ENCODE measurements around the gene SUN1.
A peak's percentile ranks its signal among the peaks of the same experiment; 100 is the strongest.
"Not testable (repeated sequence)": the region's sequence is repeated elsewhere in the genome, so short reads cannot be mapped to it uniquely, and the experiment has no call there.

The SUN1 gene

DNA sequence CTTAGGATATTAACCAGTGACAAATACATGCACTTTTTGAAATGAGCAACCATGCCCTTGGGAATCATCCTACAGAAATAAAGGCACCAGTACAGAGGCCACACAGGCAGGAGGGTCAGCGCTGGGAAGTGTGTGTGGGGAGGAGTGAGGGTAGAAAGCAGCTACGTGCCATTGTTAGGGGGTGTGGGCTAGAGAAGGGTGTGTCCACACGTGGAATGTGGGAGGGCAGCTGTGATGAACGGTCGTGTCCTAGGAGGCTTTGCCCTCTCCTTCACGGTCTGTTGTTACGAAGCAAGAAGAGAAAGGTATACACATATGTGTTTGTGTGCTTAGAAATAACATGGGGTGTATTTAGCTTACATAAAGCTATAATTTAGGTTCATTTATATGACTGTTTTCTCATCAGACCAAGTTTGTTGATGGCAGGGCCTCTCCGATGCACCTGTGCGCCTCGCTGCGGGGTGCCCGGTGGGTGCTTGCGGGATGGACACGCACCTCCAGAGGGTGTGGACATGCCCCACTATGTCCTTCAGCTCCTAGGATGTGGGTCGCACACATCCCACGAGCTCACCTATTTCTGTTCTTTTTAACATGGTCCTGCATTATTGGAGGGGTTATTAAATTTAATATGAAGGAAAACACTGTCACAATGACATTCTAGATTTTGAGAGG, 27.2 kb downstream of the SUN1 start:
- no peak for DNase-seq

DNA sequence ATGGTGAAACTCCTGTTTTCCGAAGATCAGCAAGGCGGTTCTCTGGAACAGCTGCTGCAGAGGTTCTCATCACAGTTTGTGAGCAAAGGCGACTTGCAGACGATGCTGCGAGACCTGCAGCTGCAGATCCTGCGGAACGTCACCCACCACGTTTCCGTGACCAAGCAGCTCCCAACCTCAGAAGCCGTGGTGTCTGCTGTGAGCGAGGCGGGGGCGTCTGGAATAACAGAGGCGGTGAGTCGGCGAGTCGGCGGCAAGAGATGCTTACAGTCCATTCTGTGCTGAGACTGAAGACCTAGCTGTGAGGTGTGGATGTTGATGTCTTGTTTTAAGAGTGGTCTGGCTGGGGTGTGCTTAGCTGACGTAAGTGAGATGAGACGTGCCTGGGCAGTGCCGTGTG, 27.9 kb downstream of the SUN1 start:
- DNase-seq, result no peak

DNA sequence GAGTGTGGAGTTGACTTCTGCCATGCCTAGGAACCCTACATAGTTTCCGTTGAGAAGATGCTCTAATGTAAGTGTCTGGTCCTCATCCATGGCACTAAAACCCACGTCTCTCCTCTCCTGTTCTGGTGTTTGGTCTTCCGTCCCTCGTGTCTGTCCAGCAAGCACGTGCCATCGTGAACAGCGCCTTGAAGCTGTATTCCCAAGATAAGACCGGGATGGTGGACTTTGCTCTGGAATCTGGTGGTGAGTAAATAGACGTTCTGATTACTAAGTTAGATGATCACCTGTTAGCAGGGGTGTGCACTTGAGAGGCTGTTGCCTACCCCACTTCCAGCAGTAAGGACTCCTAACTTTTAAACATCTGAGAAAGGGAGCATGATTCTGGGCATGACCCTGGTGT, 28.9 kb downstream of the SUN1 start:
- DNase-seq, result no peak

DNA sequence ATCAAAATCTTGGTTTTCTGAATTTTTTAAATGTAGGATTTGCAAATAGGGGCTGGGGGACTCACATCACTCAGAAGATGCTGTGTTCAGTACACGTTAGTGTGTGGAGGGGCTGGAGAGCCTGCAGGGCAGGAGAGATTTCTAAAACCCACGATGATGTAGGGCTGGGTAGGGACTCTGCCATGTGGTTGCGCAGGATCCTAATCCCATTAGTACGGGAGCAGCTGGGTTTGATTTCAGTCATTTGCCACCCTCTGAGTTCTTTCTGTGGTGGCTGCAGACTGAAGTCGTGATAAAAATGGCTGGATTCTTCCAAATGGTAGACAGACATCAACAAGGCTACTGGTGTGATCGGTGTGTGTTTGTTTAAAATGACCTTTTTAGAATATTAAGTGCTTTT, 29.9 kb downstream of the SUN1 start:
- no peak for DNase-seq

DNA sequence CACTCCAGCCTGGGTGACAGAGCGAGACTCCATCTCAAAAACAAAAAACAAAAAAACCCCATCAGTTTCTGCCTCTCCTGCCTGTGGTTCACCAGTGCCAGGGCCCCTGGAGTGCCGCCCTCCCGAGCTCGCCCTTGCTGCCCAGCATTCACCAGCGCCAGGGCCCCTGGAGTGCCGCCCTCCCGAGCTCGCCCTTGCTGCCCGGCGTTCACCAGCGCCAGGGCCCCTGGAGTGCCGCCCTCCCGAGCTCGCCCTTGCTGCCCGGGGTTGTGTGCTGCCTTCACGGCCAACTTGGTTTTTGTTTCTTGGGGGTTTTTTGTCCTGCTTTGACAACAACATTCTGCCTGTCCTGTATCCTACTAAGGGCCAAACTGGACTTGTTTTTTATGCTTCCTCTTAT, 30.8 kb downstream of the SUN1 start:
- DNase-seq, result no peak

DNA sequence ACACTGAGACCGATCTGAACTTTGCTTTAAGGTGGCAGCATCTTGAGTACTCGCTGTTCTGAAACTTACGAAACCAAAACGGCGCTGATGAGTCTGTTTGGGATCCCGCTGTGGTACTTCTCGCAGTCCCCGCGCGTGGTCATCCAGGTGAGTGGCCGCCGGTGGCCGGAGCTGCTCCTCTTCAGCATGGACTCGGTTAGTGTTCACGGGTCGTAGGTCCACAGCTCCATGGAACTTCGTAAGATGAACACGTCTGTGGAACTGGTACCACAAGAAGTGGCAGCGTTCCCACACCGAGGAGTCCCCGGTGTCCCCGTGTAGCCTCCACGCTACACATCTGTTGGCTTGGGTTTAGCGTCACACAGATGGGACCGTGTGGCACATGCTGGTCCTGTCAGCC, 33.6 kb downstream of the SUN1 start:
- no peak for DNase-seq

DNA sequence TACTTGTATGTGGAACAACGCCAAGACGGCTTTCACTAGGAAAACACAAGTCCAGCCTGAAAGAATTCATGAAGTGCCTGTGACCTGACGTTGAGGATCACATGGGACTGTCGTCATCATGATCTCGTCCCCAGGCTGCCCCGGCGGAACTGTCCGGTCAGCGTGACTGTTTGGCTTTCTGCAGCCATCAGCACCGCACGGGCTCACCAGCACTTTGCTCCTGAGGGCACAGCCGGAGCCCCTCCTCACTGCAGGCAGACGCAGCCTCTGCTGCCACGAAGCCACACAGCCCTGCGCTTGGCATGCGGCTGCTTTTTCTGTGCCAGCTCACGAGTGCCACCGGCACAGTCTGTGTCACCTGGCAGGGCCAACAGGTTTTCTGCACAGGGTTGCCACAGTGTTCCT, 34.7 kb downstream of the SUN1 start:
- no peak for DNase-seq

DNA sequence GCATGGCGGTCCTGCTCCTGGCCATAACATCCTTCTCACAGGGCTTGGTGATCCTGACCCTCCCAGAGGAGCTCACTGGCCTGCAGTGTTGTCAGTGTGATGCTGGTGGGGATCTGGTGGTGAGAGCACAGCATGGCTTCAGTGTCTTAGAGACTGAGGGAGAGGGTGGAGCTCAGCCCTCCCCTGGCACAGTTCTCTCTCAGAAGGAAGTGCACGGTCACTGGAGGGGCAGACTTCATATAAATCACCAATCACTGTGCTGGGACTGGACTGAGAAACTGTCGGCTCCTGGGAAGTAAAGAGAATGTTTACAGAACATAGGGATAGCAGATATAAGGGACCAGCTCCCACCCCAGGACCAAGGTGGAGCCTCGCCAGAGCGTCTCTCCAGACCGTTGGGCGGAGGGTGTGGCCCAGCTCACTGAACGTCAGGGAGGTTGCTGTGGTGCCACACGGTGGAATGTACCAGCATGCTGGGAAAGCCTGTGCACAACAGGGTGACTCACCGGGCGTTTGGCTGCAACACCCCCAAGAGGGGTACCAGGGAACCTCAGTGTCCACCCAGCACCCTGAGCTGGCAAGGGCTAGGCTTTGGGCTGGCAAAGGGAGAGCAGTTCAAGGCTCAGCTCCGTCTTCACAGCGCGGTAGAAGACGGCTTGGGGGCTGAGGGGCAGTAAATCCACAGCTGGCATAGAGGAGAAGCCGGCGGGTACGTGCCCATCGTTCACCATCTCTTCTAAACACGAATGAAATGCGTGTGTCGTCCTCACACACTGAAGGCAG, 35.3 kb downstream of the SUN1 start:
- no peak for DNase-seq

DNA sequence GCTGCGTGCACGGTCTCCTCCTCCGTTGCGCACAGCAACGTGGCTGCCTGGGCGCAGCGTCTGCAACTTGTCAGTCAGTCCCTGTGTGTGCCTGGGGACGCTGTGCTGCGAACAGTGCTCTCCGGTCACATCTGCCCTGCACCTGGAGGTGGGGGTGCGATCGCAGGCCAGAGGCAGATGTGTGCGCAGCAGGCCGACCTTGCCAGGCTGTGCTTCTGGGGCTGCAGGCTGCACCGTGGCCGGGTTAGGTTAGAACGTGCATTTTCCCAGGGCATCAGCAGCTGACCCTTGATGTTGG, 35.9 kb downstream of the SUN1 start:
- DNase-seq, result no peak

DNA sequence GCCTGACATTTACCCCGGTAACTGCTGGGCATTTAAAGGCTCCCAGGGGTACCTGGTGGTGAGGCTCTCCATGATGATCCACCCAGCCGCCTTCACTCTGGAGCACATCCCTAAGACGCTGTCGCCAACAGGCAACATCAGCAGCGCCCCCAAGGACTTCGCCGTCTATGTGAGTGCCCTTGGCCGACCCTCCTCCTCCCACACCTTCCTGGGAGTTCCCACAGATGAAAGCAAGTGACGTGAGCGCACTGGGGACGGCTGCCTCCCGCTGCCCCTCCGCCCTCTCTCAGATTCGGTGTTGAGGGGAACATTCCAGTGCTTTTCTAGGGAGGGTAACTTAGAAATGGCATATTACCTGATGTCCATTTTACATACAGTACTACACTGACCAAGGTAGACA, 37.1 kb downstream of the SUN1 start:
- DNase-seq, result no peak

DNA sequence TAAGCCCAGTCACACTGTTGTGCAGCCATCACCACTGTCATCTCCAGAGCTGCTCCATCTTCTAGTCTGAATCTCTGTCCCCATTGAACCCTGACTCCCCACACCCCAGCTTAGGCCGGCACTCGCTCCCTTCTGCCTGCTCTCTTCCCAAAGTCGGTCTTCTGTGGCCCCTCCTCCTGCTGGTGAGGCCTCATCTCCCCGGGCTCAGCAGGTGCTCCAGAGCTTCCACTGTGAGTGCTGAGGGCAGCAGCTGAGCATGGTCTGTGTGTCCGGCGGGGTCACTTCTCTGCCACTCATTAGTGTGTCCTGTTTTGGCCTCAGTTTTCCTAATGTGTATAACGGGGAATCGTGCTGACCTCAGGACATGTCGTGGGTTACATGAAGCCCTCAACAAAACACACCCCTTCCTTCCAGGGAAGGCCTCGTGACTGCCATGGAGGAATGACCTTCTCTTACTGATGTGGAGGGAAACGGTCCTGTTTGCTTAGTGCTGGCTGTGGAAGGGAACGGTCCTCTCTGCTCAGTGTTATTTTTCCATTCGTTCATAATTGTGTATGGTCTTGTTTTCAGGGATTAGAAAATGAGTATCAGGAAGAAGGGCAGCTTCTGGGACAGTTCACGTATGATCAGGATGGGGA, 39.7 kb downstream of the SUN1 start:
- no peak for DNase-seq

DNA sequence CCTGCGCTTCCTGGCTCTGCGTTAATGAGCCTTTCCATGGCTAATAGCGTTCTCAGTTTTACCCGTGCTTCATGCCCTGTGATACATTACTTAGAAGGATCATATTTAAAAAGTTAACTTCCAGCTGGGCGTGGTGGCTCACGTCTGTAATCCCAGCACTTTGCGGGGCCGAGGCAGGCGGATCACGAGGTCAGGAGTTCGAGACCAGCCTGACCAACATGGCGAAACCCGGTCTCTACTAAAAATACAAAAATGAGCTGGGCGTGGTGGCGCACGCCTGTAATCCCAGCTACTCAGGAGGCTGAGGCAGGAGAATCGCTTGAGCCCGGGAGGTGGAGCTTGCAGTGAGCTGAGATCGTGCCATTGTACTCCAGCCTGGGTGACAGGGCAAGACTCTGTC, 40.4 kb downstream of the SUN1 start:
- not testable (repeated sequence) for DNase-seq

DNA sequence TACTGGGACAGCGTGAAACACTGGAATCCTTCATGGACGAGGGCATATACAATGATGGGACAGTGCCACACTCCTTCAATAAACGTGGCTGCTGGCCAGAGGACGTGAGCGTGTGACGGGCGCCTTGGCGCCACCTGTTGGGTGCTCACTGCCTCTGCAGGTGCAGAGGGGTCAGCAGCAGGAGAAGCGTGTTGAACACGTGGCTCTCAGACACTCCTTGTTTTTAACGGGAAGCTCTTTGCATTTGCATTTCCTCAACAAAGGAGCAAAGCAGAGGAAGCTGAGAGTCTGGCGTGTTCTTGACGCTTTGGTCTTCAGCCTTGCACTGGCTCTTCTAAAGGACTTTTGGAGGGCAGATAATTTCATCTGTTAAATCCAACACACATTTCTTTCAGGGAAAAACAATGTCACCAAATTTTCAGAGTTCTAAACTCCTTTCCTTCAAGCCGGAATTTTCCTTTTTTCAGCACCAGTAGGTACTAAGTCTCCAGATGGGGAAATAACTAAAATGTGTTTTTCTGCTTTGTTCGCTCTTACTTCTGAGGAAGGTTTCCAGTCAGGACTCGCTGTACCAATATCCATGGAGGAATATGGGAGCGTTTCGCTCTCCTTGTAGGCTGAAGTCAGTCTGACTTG, 41.2 kb downstream of the SUN1 start:
- peak; percentile 73 for DNase-seq

DNA sequence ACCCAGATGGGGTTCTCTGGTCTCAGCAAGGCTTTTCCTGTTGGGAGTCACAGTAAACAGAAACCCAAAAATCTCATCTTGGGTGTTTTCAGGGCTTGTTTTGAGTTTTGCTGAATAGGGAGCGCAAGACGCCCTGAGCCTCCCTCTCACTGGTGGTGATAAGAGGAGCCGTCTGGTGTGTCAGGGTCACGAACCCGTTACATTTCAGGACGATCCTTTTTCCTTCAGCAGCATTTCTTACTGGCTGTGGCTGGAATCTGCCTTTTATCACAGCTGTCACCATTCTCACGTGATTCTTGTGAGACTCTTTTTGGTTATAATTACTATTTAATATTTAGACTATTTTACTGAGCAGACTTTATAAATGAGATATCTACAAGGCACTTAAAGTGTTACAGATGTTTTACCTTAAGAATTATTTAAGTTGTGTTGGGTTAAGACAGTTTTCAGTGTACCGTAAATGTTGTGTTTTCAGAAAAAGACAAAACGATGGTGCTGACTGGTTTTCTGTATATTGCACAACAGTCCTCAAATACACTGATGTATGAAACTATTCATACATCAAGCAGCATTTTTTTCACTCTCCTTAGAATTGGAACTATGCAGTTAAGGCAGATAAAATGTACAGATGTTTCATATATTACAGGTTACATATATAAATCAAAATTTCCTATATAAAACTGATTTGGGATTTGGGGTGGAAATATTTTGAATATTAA, 41.9 kb downstream of the SUN1 start:
- no peak for DNase-seq

DNA sequence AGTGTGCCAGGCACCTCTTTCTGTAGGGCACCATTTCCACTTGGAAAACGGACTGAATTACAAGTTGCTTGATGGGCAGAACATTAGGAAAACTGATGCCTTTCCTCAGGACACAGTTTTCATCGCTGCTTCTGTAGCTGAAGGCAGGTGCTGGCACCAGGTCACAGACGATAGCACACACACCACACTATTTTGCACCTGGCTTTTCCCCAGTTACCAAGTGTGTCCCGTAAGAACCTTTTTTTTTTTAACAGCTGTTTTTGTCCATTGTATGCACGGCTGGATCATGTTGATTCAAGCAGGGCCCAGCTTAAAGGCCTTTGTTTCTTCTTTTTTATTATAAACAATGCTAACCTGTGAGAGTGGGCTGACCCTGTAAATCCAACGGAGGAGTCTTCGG, 42.8 kb downstream of the SUN1 start:
- no peak for DNase-seq

DNA sequence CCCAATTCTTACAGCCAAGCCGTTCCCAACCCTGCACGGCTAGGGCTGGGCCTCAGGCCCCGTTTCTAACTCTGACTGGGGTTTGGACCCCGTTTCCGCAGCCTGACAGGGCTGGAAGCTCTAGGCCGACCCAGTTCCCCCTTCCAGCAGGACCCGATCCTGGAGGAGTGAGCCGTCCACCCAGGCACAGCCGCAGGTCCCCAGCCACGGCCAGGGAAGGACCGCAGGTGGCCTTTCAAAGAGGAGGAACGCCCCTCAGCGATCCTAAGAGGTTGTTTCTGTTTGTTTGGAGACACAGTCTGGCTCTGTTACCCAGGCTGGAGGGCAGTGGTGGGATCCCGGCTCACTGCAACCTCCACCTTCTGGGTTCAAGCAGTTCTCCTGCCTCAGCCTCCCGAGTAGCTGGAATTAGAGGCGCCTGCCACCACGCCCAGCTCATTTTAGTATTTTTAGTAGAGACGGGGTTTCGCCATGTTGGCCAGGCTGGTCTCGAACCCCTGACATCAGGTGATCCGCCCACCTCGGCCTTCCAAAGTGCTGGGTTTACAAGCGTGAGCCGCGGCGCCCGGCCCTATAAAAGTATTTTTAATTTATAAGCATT, 43.3 kb downstream of the SUN1 start:
- DNase-seq, result no peak

DNA sequence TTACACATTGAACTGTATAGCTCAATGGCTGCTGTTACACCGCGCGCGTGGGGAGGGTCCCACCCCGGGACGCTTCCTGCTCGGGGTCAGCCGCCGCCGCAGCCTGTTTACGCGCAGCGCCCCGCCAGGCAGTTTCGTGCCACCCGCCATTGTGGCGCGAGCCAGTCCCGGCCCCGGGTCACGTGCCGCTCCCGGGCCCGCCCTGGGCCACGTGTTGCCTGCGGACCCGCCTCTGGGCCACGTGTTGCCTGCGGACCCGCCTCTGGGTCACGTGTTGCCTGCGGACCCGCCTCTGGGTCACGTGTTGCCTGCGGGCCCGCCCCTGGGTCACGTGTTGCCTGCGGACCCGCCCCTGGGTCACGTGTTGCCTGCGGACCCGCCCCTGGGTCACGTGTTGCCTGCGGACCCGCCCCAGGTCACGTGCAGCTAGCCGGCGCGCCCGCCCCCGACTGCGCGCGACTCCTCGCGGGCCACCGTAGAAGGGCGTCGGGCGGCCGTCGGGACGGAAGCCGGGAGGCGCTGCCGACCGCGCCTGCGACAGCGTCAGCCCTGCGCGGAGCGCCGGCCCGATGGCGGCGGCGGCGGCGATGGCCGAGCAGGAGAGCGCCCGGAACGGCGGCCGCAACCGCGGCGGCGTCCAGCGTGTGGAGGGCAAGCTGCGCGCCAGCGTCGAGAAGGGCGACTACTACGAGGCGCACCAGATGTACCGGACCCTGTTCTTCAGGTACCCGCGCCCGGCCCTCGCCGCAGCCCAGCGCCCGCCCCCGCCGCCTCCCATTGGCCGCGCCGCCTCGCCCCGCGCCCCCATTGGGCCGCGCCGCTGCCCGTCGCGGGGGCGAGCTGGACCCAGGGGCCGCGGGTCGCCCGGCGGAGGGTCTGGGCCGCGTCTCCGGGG, 44.0 kb downstream of the SUN1 start, which contains the start of gene GET4:
TSS of gene GET4 (plus strand) at position 478 of the 895 bp plus-strand sequence. CDS start at position 570, 92 bp downstream.
- peak; percentile 99 for DNase-seq

DNA sequence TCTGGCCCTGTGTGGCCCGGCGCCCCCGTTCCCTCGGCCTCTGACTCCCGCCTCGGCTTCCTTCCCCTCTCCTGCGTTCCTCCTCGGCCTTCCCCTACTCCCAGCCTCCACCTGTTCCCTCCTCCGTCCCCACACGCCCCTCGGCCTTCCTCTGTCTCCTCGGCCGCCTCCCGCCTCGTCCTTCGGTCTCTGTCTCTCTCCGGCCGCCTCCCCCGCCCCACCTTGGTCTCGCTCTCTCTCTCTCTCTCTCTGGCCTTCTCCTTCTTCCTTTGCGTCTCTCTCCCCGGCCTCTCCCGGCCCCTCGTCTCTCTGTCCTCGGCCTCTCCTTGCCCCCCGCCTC, 44.7 kb downstream of the SUN1 start:
- DNase-seq, result no peak

DNA sequence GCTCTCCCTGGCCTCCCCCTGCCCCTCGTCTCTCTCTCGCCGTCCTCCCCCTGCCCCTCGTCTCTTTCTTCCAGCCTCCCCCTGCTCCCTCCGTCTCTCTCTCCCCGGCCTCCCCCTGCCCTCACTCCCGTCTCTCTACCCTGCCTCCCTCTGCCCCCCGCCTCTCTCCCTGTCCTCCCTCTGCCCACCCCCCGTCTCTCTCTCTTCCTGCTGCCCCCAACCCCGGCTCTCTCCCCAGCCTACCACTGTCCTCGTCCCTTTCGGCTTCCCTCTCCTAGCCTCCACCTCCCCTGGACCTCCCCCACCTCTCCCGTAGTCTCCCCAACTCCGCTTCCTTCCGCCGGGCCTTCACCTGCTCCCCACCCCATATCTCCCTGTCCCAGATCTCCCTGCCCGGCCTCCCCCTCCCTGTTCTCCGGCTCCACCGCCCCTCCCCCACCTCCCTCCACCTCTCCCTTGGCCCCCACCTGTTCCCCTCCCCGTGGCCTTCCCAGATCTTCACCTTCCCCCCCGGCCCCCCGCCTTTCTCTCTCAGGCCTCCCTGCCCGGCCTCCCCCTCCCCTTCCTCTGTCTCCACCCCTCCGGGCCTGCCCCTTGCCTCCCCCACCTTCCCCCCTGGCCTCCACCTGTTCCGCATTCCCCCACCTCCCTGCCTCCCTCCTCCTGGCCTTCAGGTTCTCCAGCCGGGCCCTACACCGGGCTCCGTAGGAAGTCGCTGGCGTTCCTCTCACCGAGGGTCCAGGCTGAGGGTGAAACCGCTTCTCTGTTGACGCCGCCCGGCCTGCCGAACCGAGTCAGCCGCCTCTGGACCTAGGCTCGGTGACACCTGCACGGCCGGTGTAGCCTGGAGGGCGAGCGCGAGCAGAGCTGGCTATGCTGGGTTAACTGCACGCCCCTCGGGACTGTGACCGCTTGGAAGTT, 45.3 kb downstream of the SUN1 start:
- DNase-seq, result no peak

DNA sequence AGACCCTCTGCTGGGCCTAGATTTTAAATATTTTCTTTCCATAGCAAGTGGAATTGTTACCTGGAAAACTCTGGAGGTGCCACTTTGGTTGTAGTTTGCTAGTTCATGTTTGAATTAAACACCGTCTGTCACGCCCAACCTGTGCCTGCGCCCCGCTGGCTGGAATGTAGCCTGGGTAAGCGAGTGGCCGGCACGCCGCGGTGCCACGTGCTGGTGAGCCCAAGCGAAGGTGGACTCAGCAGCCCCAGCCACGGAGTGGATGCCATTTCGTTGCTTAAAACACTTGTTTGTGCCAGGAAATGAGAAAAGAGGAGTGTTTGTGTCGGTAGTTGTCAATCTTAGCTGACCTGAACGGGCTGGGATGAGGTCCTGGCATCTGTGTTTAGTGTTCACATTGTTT, 46.8 kb downstream of the SUN1 start:
- no peak for DNase-seq

DNA sequence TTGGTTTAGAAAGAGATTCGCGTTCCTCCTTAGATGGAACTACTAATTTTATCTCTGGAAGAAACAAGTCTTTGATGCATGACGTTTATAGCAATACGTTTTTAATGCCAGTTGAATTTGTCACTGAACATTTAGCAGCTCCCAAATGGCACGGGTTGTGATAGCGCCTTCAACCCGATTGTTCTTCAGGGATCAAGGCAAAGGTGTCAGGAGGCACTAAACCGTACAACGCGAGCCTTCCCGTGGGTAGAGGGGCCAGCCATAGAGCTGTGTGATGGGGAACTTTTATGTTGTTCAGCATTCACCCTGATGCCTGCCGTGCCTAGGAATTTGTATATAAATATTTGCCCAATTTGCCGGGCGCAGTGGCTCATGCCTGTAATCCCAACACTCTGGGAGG, 47.4 kb downstream of the SUN1 start:
- no peak for DNase-seq

Measured in CD4-positive, alpha-beta T cell treated with Interleukin-4 for 4 hours (primary cell).